Spleen (tissue), 11 donors: Measurements from ENCODE around the gene DAAM2. TPM values are rescaled to one million over a fixed set of nuclear protein-coding genes. Genes with fewer than 3 reads are reported as not detected.
A peak's percentile ranks its signal among the peaks of the same experiment; 100 is the strongest.

Experiments
- DNase-seq: peaks from one replicate; pipeline ENCODE4 v3.0.0-alpha.2; 2020
- H3K27ac ChIP-seq, 8 donors: fragments of 200-600 bp; sonication (generic) in 7 of 8; 1 replicate in 4 of 8; 2 replicates in 4 of 8; pipeline versions ENCODE4 v1.5.0 to v1.8.0; 2016 to 2021; ENCODE audit warnings: inconsistent platforms in 4 of 8, mild to moderate bottlenecking in 4 of 8, moderate library complexity in 1 of 8
- H3K27me3 ChIP-seq, 7 donors: fragments of 200-600 bp; sonication (generic) in 6 of 7; replicated peaks in 1 of 7; 1 replicate in 4 of 7; 2 replicates in 3 of 7; pipeline versions ENCODE4 v1.5.0 to v1.8.0; 2016 to 2021; ENCODE audit warnings: inconsistent platforms in 3 of 7, mild to moderate bottlenecking in 1 of 7
- H3K36me3 ChIP-seq, 6 donors: fragments of 200-600 bp; sonication (generic) in 5 of 6; 1 replicate in 4 of 6; 2 replicates in 2 of 6; pipeline versions ENCODE4 v1.5.0 to v1.8.0; 2016 to 2021; ENCODE audit warnings: inconsistent platforms in 2 of 6
- H3K4me1 ChIP-seq, 6 donors: fragments of 200-600 bp; sonication (generic) in 5 of 6; 1 replicate in 3 of 6; 2 replicates in 3 of 6; pipeline versions ENCODE4 v1.5.0 to v1.8.0; 2016 to 2021; ENCODE audit warnings: inconsistent platforms in 3 of 6
- H3K4me3 ChIP-seq, 8 donors: fragments of 200-600 bp; sonication (generic) in 7 of 8; 1 replicate in 4 of 8; 2 replicates in 4 of 8; pipeline versions ENCODE4 v1.5.0 to v1.8.0; 2016 to 2021; ENCODE audit warnings: inconsistent platforms in 4 of 8, mild to moderate bottlenecking in 4 of 8, moderate library complexity in 2 of 8
- H3K9me3 ChIP-seq, 8 donors: fragments of 200-600 bp; sonication (generic) in 7 of 8; 1 replicate in 4 of 8; 2 replicates in 4 of 8; pipeline versions ENCODE4 v1.5.0 to v1.8.0; 2016 to 2021; ENCODE audit warnings: inconsistent platforms in 4 of 8
- CTCF ChIP-seq, 11 experiments: fragments of 200-600 bp in 7 of 11; fragments of 450-650 bp in 4 of 11; sonication (generic) in 4 of 11; IDR thresholded peaks in 8 of 11; conservative IDR thresholded peaks in 3 of 11; 1 replicate in 7 of 11; 2 replicates in 4 of 11; pipeline versions ENCODE4 v1.4.0 to v1.8.0; 2016 to 2021; ENCODE audit warnings: antibody characterized with exemption in 11 of 11, inconsistent platforms in 4 of 11, mild to moderate bottlenecking in 1 of 11
- POLR2A ChIP-seq, 3 donors: fragments of 450-650 bp; IDR thresholded peaks; one replicate each; pipeline ENCODE4 v1.5.1; 2017; ENCODE audit warnings: antibody characterized with exemption in 3 of 3, mild to moderate bottlenecking in 1 of 3
- POLR2AphosphoS5 ChIP-seq, 3 donors: sonication (generic); formaldehyde crosslinking; IDR thresholded peaks; one replicate each; pipeline ENCODE4 v1.5.1; 2017; ENCODE audit warnings: antibody characterized with exemption in 3 of 3
- WGBS, 5 donors: extraction: QIAGEN DNeasy Blood & Tissue Kit in 3 of 5; methylation state at CpG; one replicate each; pipeline versions ENCODE4 v1.1.5 to v1.1.7; 2013 to 2018; 5-methylcytosine and 5-hydroxymethylcytosine counted together
- intact Hi-C: fragments of 100-400 bp; cut with DNase I; formaldehyde crosslinking; loops from one replicate; pipeline ENCODE4 v1.15.0; 2023; ENCODE audit warnings: low total_unique reads
- polyA plus RNA-seq, 3 donors: library from polyadenylated mRNA; stranded (reverse); fragments of 200-250 nt; gene quantifications; one replicate each; pipeline ENCODE4 v1.2.1, GENCODE V29; 2013
- total RNA-seq, 7 donors: library from RNA; depleted of rRNA in 3 of 7; stranded (reverse); fragments of >200 nt in 3 of 7; fragmentation: NEBNext Ultra II Directional in 4 of 7; extraction: Animal tissue kit (Norgen Biotek cat#: 25700) in 4 of 7; gene quantifications; one replicate each; pipeline versions ENCODE4 v1.1.0 to v1.2.1, GENCODE V29; 2016 to 2021
- donor health status: healthy with polysubstance abuse.
- donor health status: DM: no; HTN: no; CAD: no; lungs with moderate emphysema.
- donor health status: DM: no; HTN: no; CAD: no.
- donor health status: Bipolar disorder and iron deficiency.
- donor health status: healthy.
- donor health status: DM: no; HTN: no; CAD: no.
- donor health status: DM: yes; HTN: yes; CAD: no.

DAAM2 gene
- total and polyA plus RNA-seq, 10 donors, result 6.0 to 115 (median 73.8) TPM

GRCh38 chr6:39909701-39910100 lies 117.5 kb downstream of the DAAM2 start:
- H3K4me1 ChIP-seq, result no peaks in the 10 kb centered on the region
- no peaks in the 10 kb centered on the region for H3K9me3 ChIP-seq
- no peak for DNase-seq
- intact Hi-C loops, result no loop called here
- H3K4me3 ChIP-seq, result no peak overlapping the region
- 93 to 97% (median 95%) methylated on average over 5 of the region's 5 CpGs for WGBS, 5 donors
- TF ChIP-seq POLR2A (IDR thresholded peaks at IDR 0.05) (no peak), POLR2AphosphoS5 (IDR thresholded peaks at IDR 0.05) (peak in 2 of 3 donors; percentile 15 to 45)
- H3K27me3 ChIP-seq, result no peaks in the 10 kb centered on the region
- peaks cover 0 to 52% (median 0%) of the 10 kb centered on the region in 6 donors for H3K36me3 ChIP-seq
- H3K27ac ChIP-seq, result no peak overlapping the region

- TF ChIP-seq POLR2A (IDR thresholded peaks at IDR 0.05), result no peak
- no peak for TF ChIP-seq CTCF (IDR thresholded peaks at IDR 0.05 in 8 of 11, conservative IDR thresholded peaks at IDR 0.05 in 3 of 11)
- TF ChIP-seq POLR2AphosphoS5 (IDR thresholded peaks at IDR 0.05), result no peak
- H3K9me3 ChIP-seq, result no peaks in the 10 kb centered on the region
- H3K4me1 ChIP-seq, result no peaks in the 10 kb centered on the region
- no peak overlapping the region for H3K27ac ChIP-seq
- no peak for DNase-seq
- intact Hi-C loops, result no loop called here
- no peaks in the 10 kb centered on the region for H3K27me3 ChIP-seq
- H3K36me3 ChIP-seq, result peaks cover 0 to 52% (median under 1%) of the 10 kb centered on the region in 6 donors
- no peak overlapping the region for H3K4me3 ChIP-seq
Measured at GRCh38 chr6:39910164-39910563, 118.0 kb downstream of the DAAM2 start.

- TF ChIP-seq CTCF (IDR thresholded peaks at IDR 0.05 in 8 of 11, conservative IDR thresholded peaks at IDR 0.05 in 3 of 11), result no peak
- no peak for TF ChIP-seq POLR2A (IDR thresholded peaks at IDR 0.05)
- TF ChIP-seq POLR2AphosphoS5 (IDR thresholded peaks at IDR 0.05), result no peak
- H3K4me3 ChIP-seq, result no peak overlapping the region
- H3K36me3 ChIP-seq, result peaks cover 0 to 52% (median 3%) of the 10 kb centered on the region in 6 donors
- no peaks in the 10 kb centered on the region for H3K4me1 ChIP-seq
- H3K27ac ChIP-seq, result no peak overlapping the region
- no peaks in the 10 kb centered on the region for H3K27me3 ChIP-seq
- intact Hi-C loops, result no loop called here
- WGBS, 5 donors, result 73 to 91% (median 79%) methylated on average over 2 of the region's 2 CpGs
- no peak for DNase-seq
- H3K9me3 ChIP-seq, result no peaks in the 10 kb centered on the region
Measured at GRCh38 chr6:39910744-39911143, 118.6 kb downstream of the DAAM2 start.

- Histone ChIP-seq H3K27ac (no peak overlapping the region), H3K36me3 (peaks cover 0 to 49% (median 5%) of the 10 kb centered on the region in 6 donors), H3K27me3 (no peaks in the 10 kb centered on the region), H3K9me3 (no peaks in the 10 kb centered on the region), H3K4me3 (no peak overlapping the region), H3K4me1 (no peaks in the 10 kb centered on the region)
- TF ChIP-seq CTCF (IDR thresholded peaks at IDR 0.05 in 8 of 11, conservative IDR thresholded peaks at IDR 0.05 in 3 of 11) (no peak), POLR2AphosphoS5 (IDR thresholded peaks at IDR 0.05) (no peak), POLR2A (IDR thresholded peaks at IDR 0.05) (no peak)
- WGBS, 5 donors, result 87 to 91% (median 90%) methylated on average over 9 to 10 of the region's 10 CpGs
- no peak for DNase-seq
- intact Hi-C loops, result no loop called here
Measured at GRCh38 chr6:39911513-39912125, 119.4 kb downstream of the DAAM2 start.
